GM04504 (cell line): ENCODE results near the gene UCKL1.
"Not testable (repeated sequence)": the region's sequence is repeated elsewhere in the genome, so short reads cannot be mapped to it uniquely, and the experiment has no call there.

Experiments used
- DNase-seq: peaks from one replicate; pipeline ENCODE4 v3.0.0-alpha.2; 2012; ENCODE audit warnings: low read depth

Gene UCKL1

GRCh38 chr20:63972312-63973159 lies 16.3 kb upstream of the UCKL1 start:
- DNase-seq: no peak

- not testable (repeated sequence) for DNase-seq
Observed at GRCh38 chr20:63971960-63972311, 15.7 kb upstream of the UCKL1 start.

- no peak for DNase-seq
Observed at GRCh38 chr20:63970714-63971431, 14.7 kb upstream of the UCKL1 start.

GRCh38 chr20:63969838-63970713 lies 13.9 kb upstream of the UCKL1 start, which contains the start of gene ZNF512B:
TSS of gene ZNF512B (minus strand) at chr20:63969930. CDS start at chr20:63967950, 1,980 bp downstream.
- DNase-seq: no peak

GRCh38 chr20:63968928-63969760 lies 12.9 kb upstream of the UCKL1 start:
- DNase-seq: no peak

- DNase-seq: no peak
Observed at GRCh38 chr20:63968136-63968927, 12.1 kb upstream of the UCKL1 start.

- no peak for DNase-seq
Observed at GRCh38 chr20:63967330-63968135, 11.3 kb upstream of the UCKL1 start.

- no peak for DNase-seq
Observed at GRCh38 chr20:63966944-63967322, 10.7 kb upstream of the UCKL1 start.

GRCh38 chr20:63966172-63966943 lies 10.1 kb upstream of the UCKL1 start:
- DNase-seq: no peak

- no peak for DNase-seq
Observed at GRCh38 chr20:63964412-63964811, 8.2 kb upstream of the UCKL1 start.

- DNase-seq: no peak
Observed at GRCh38 chr20:63963784-63964301, 7.6 kb upstream of the UCKL1 start.

- DNase-seq: no peak
Observed at GRCh38 chr20:63963348-63963741, 7.1 kb upstream of the UCKL1 start.

- no peak for DNase-seq
Observed at GRCh38 chr20:63962426-63963347, 6.5 kb upstream of the UCKL1 start.

GRCh38 chr20:63961664-63962425 lies 5.6 kb upstream of the UCKL1 start:
- DNase-seq: no peak

- DNase-seq: not testable (repeated sequence)
Observed at GRCh38 chr20:63960654-63961621, 4.7 kb upstream of the UCKL1 start.

GRCh38 chr20:63959699-63960075 lies 3.5 kb upstream of the UCKL1 start:
- DNase-seq: no peak
